NCI-H774 (cell line): ENCODE measurements around the gene ZBTB16.
A peak's percentile ranks its signal among the peaks of the same experiment; 100 is the strongest.

Source experiments
- DNase-seq: peaks from one replicate; lab custom pipeline; 2025; lab: John Stamatoyannopoulos, UW

ZBTB16 gene

GRCh38 chr11:114243461-114244372 lies 184.2 kb downstream of the ZBTB16 start:
- DNase-seq = peak; percentile 86

- no peak for DNase-seq
Measured at GRCh38 chr11:114244726-114245394, 185.3 kb downstream of the ZBTB16 start.

- DNase-seq = no peak
Measured at GRCh38 chr11:114246321-114247069, 187.0 kb downstream of the ZBTB16 start.

DNA sequence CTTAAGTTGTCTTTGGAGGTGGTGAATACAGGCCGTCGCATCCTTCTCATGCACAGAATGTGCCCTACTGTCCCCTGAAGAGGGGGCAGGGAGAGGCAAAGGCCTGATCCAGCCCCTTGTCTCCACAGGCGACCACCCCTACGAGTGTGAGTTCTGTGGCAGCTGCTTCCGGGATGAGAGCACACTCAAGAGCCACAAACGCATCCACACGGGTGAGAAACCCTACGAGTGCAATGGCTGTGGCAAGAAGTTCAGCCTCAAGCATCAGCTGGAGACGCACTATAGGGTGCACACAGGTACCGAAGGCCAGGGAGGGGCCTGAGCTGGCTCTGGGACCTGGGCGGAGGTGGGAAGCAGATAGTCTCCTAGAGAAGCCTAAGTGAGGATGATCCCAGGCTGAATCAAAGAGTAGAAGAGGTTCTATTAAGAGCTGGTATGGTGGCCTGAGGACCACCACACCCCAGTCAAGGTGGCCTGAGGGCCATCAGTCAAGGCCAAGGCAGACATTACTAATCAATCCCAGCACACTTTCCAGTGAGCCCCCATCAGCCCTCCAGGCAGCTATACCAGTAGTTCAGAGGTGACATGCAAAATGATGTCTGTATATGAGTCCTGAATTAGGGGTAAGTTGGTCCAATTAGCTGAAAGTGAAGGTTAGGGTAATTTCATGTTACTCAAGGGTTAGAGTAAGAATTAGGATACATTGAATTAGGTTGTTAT lies 187.7 kb downstream of the ZBTB16 start:
- DNase-seq = no peak

- no peak for DNase-seq
Measured at GRCh38 chr11:114250180-114250579, 190.7 kb downstream of the ZBTB16 start.

GRCh38 chr11:114250993-114251814 lies 191.7 kb downstream of the ZBTB16 start:
- DNase-seq = no peak

GRCh38 chr11:114251815-114252337 lies 192.4 kb downstream of the ZBTB16 start:
- no peak for DNase-seq

- DNase-seq = no peak
Measured at GRCh38 chr11:114252767-114253166, 193.3 kb downstream of the ZBTB16 start.

DNA sequence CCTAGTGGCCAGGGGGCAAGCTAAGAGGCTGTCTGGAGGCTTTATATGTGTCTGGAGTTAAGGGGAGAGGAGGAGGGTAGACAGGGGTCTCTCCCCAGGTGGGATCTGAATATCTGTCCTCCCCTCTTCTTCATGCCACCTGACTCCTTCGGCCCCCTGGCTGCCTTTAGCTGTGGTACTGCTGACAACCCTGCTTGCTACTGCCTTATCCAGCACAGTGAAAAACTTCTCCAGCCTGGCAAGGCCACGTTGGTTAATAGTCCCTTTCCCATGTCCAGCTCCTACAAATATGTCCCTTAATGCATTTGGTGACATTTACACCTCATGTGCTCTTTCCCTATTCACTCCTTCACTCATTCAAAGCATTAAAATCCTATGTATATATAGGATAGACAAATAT lies 194.3 kb downstream of the ZBTB16 start:
- DNase-seq = no peak

DNA sequence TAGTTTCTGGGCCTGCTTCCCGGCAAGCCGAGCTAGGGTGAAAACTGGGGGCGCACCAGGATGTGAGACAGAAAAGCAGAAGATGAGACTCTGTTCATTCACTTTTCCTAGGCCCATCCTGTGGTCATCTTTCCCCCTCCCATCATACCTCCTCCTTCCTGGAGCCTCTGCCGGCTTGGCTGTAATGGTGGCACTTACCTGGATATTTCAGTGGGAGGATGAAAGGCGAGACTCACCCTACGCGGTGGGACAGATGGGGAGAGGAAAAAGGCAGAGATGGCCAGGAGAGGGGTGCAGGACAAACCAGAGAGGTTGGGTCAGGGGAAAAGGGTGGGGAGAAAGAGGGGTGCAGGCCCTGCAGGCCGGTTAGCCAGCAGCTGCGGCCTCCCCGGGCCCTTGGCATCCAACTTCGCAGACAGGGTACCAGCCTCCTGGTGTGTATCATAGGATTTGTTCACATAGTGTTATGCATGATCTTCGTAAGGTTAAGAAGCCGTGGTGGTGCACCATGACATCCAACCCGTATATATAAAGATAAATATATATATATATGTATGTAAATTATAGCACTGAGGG lies 195.1 kb downstream of the ZBTB16 start:
- no peak for DNase-seq

GRCh38 chr11:114255289-114255688 lies 195.8 kb downstream of the ZBTB16 start:
- DNase-seq = no peak

- DNase-seq = no peak
Measured at GRCh38 chr11:114256176-114256966, 196.9 kb downstream of the ZBTB16 start.

DNA sequence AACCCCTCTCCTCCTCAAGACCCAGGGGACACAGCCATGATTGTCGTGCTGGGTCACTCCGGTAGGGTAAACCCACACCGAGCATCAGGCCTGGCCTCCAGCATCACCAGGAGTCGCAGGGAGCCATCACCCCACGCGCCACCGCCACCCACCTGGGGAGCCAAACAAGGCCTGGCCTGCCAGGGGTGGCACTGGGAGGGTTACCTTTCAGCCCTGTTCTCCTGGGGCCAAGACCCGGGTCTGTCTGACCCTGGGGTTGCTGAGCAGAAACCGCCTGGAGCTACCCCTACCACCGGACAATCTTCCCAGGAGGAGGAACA lies 197.4 kb downstream of the ZBTB16 start:
- no peak for DNase-seq

DNA sequence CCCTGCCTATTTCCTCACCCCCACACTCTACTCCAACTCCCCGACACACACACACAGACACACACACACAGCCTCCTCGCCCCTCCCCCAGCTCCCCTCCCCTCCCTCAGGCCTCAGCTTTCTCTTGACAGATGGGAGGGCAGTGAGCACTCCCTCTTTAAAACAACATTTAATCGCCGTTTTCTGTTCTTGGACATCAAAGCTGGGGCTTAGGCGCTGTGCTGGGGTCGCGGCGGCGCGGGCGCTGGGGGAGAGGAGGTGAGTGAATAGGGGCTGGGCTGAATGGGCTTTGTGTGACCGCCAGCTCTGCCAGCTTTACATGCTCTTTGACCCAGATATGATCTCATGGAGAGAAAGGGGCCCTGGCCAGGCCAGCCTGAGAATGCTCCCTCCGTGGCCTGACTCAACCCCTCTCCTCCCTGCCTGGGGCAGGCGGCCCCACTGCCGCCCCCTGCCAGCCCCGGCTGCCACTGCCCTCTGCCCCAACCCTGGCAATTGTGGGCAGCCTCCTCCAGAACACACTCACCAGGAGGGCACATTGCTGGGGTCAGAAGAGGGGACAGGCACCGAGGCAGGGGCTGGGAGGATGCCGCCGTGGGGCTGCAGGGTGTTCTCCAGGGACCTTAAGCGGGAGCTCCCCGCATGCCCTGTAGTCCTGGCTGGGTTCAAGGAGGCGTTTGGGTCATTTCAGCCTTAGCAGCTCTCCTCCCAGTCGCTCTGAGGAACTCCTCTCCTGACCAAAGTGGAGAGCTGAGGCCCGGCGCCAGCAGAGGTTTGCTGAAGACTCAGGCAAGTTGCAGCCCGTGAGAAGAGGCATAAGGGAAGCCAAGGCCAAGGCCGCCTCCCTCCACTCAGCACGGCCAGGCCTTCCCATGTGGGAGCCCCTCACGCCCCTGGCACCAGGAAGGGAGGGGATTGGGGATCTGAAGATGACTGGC lies 198.4 kb downstream of the ZBTB16 start:
- DNase-seq = no peak

DNA sequence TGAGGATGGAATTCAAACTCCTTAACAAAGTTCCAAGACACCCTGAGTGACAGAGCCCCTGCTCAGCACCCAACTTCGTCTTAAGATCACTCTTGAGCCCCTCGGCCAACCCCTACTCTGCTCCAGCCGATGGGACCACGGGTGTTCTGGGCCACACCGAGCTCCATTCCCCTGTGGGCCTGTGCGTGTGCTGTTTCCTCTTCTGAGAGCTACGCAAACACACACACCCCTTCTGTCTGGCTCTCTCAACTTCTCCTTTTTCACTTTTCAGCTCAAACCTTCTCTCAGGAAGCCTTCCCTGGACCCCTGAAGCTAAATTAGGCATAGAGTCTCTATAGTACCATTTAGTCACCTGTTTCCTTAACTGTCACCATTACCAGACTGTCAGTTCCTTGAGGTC lies 199.2 kb downstream of the ZBTB16 start:
- DNase-seq = no peak

GRCh38 chr11:114259124-114259526 lies 199.6 kb downstream of the ZBTB16 start:
- no peak for DNase-seq

DNA sequence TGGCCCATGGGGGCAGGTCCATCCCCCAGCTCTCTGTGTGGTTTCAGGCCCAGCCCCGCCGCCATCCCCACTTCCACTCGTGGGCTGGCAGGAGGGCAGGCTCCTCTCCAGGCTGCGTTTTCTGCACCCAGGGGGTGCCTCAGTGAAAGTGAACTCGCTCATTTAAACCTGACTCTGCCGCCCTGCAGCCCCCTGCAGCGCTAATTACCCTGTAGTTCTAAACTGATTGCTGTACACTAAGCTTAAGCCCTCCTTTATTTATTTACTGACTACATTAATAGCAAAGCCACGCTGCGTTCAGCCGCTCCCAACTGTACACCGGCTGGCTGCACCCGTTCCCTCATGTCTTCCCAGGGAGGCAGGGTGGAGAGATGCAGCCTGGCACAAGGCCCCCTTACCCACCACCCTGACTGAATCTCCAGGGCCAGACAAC lies 200.1 kb downstream of the ZBTB16 start:
- peak; percentile 14 for DNase-seq

DNA sequence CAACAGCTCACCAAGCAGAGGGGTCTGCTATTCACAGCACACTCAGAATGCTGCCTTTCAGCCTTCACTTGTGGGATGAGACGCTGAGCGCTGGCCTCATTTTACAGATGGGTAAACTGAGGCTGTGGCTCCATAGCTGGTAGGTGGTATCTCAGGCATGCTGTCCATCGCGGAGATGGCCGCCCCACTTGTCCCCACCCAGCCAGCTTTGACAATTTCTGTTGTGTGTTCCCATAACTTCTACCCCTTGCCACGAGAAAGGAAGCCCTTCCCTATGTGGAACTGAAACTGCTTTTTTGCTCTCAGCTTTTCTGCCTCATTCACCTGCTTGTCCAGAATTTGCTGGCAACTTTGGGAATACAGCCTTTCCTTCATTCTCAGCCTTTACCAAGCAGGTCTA lies 200.6 kb downstream of the ZBTB16 start:
- no peak for DNase-seq

DNA sequence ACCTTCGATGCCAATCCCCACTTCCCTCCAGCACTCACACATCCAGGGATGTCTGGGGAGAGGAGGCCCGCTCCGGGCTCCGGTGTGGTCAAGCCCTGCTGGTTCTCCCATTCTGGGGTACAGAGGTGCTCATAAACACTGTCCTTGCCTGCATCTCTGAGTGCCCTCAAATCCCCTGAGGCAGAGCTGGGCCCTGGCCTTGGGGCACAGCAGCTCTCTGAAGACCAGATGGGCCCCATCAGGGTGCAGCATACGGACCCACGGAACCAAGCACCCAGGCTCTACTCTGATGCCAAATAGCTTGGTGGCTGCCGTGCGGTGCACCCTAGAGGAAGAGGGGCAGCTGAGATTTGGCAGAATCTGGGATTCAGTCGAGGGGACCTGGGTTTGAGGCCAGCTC lies 201.0 kb downstream of the ZBTB16 start:
- DNase-seq = no peak
